GM12878 (cell line): ENCODE measurements around the gene CCL4L2. TPM values are rescaled to one million over a fixed set of nuclear protein-coding genes. Genes with fewer than 3 reads are reported as not detected.

ENCODE experiments used
- ATAC-seq: fragments of 200-7000 bp; cut with Tn5 transposase; 3 replicates; pipeline ENCODE4 v1.9.1; 2020; ENCODE audit warnings: mild to moderate bottlenecking, moderate library complexity
- BruUV-seq: library from RNA; stranded (reverse); fragments of 400-500 nt; replicated peaks from 2 replicates; lab custom pipeline; 2021; lab: Mats Ljungman, UMichigan
- CTCF ChIA-PET: fragments of 300-600 bp; sonication (Branson Sonifier 250); formaldehyde crosslinking; extraction: SDS; loops from one replicate; lab custom pipeline; 2021; ENCODE audit warnings: inconsistent platforms; lab: Yijun Ruan, JAX
- POLR2A ChIA-PET: fragments of 350-600 bp; formaldehyde crosslinking; extraction: SDS; loops from one replicate; lab custom pipeline; 2021; ENCODE audit warnings: inconsistent platforms; lab: Charles Lee
- RAD21 ChIA-PET: fragments of 300-600 bp; sonication (Branson Sonifier 250); formaldehyde crosslinking; loops from one replicate; lab custom pipeline; 2023; ENCODE audit warnings: antibody characterized with exemption; ENCODE audit not compliant: unreplicated experiment; lab: Charles Lee
- SMC1A ChIA-PET: fragments of 300-600 bp; sonication (Branson Sonifier 250); formaldehyde crosslinking; loops from one replicate; lab custom pipeline; 2023; ENCODE audit not compliant: unreplicated experiment, uncharacterized antibody; lab: Charles Lee
- DNase-seq: peaks from one replicate; pipeline ENCODE4 v3.0.0-alpha.2; 2011; ENCODE audit warnings: low read depth, low spot score
- FAIRE-seq: peaks from 3 replicates; lab custom pipeline; 2011; peaks lifted over from hg19 to GRCh38; lab: Jason Lieb, UNC
- H2AFZ ChIP-seq: 2 replicates; pipeline ENCODE4 v1.6.0; 2011; ENCODE audit warnings: low read depth, low read length, control low read depth; ENCODE audit not compliant: control insufficient read depth
- H3K27ac ChIP-seq: 2 replicates; pipeline ENCODE4 v1.5.1; 2011; ENCODE audit warnings: control low read depth; ENCODE audit not compliant: control insufficient read depth, insufficient read depth
- H3K27me3 ChIP-seq, 2 experiments: replicated peaks in 1 of 2; 2 replicates each; pipeline versions ENCODE4 v1.6.0 to v1.6.1; 2011; ENCODE audit warnings: low read length in 1 of 2; ENCODE audit not compliant: control insufficient read depth in 2 of 2, insufficient read depth in 2 of 2
- H3K36me3 ChIP-seq, 2 experiments: 2 replicates each; pipeline ENCODE4 v1.5.1; 2011; ENCODE audit warnings: low read length in 1 of 2; ENCODE audit not compliant: control insufficient read depth in 2 of 2, insufficient read depth in 2 of 2
- H3K4me1 ChIP-seq: 2 replicates; pipeline ENCODE4 v1.6.1; 2011; ENCODE audit warnings: mild to moderate bottlenecking, low read length, moderate library complexity, mixed read lengths; ENCODE audit not compliant: control insufficient read depth, insufficient read depth
- H3K4me2 ChIP-seq: 2 replicates; pipeline ENCODE4 v1.6.0; 2011; ENCODE audit warnings: control low read depth; ENCODE audit not compliant: control insufficient read depth, insufficient read depth
- H3K4me3 ChIP-seq: fragments of 200-600 bp; sonication (generic); 2 replicates; pipeline ENCODE4 v1.5.1; 2016
- H3K79me2 ChIP-seq: 2 replicates; pipeline ENCODE4 v1.6.0; 2011; ENCODE audit warnings: low read length; ENCODE audit not compliant: control insufficient read depth, insufficient read depth
- H3K9ac ChIP-seq: 2 replicates; pipeline ENCODE4 v1.8.0; 2011; ENCODE audit warnings: low read length, control low read depth, mixed read lengths; ENCODE audit not compliant: control insufficient read depth, insufficient read depth
- H3K9me3 ChIP-seq: replicated peaks from 3 replicates; pipeline ENCODE4 v1.5.1; 2011; ENCODE audit warnings: mild to moderate bottlenecking, low read length; ENCODE audit not compliant: control insufficient read depth, insufficient read depth
- H4K20me1 ChIP-seq: 2 replicates; pipeline ENCODE4 v1.6.0; 2011; ENCODE audit not compliant: control insufficient read depth, insufficient read depth
- KAT2A ChIP-seq: conservative IDR thresholded peaks from 2 replicates; pipeline ENCODE4 v1.6.1; 2011; ENCODE audit warnings: low read depth, low read length; ENCODE audit not compliant: control insufficient read depth
- NR2F1 ChIP-seq: fragments of 450-650 bp; conservative IDR thresholded peaks from 2 replicates; pipeline ENCODE4 v1.6.1; 2017; ENCODE audit warnings: mild to moderate bottlenecking
- PML ChIP-seq: IDR thresholded peaks from 2 replicates; pipeline ENCODE4 v1.6.1; 2012; ENCODE audit warnings: low read length, inconsistent platforms
- WGBS: methylation state at CpG from one replicate; pipeline ENCODE4 v1.1.6; 2016; ENCODE audit warnings: low lambda C conversion rate; ENCODE audit not compliant: insufficient replicate concordance, insufficient coverage; ENCODE audit errors: missing lambda C conversion rate; 5-methylcytosine and 5-hydroxymethylcytosine counted together
- in situ Hi-C: fragments of 300-500 bp; cut with MboI; formaldehyde crosslinking; loops from 9 replicates; pipeline ENCODE4 v1.14.3; 2018; ENCODE audit warnings: mixed read lengths
- intact Hi-C: fragments of 100-400 bp; cut with micrococcal nuclease; formaldehyde crosslinking; loops from one replicate; pipeline ENCODE4 v1.14.2; 2022; ENCODE audit not compliant: unreplicated experiment
- polyA plus RNA-seq, 11 experiments: library from polyadenylated mRNA; depleted of rRNA in 4 of 11; unstranded in 6 of 11; stranded (reverse) in 5 of 11; fragments of >200 nt; fragmentation: Nextera tagmentation in 4 of 11; fragmentation: Illumina TruSeq in 1 of 11; extraction: Ambion mirVana in 4 of 11; extraction: Trizol in 1 of 11; gene quantifications; 1 replicate in 1 of 11; 2 replicates in 10 of 11; pipeline versions ENCODE4 v1.2.1 to v1.2.3, GENCODE V29; 2011 to 2016; ENCODE audit warnings: inconsistent platforms in 2 of 11, missing spikeins in 2 of 11, low read depth in 1 of 11
- total RNA-seq, 4 experiments: library from RNA; depleted of rRNA in 3 of 4; stranded (reverse); fragments of >200 nt in 3 of 4; fragmentation: Illumina TruSeq in 1 of 4; extraction: Trizol in 1 of 4; gene quantifications; 2 replicates each; pipeline versions ENCODE4 v1.2.1 to v1.2.3, GENCODE V29; 2013 to 2021
- TF ChIP-seq, protein P1 (sequence below): fragments of 450-650 bp; IDR thresholded peaks from 2 replicates; pipeline ENCODE4 v1.6.1; 2016; ENCODE audit warnings: mild to moderate bottlenecking
- TF ChIP-seq, protein P2 (sequence below): fragments of 450-650 bp; conservative IDR thresholded peaks from 2 replicates; pipeline ENCODE4 v1.6.1; 2017; ENCODE audit warnings: mild to moderate bottlenecking, moderate library complexity
- TF ChIP-seq, protein P3 (sequence below): fragments of 450-650 bp; IDR thresholded peaks from 2 replicates; pipeline ENCODE4 v1.6.1; 2016; ENCODE audit warnings: mild to moderate bottlenecking
- TF ChIP-seq, protein P4 (sequence below): fragments of 150-350 bp; IDR thresholded peaks from 2 replicates; pipeline ENCODE4 v1.6.1; 2016; ENCODE audit warnings: low read depth, low read length
- TF ChIP-seq, protein P5 (sequence below): fragments of 450-650 bp; formaldehyde crosslinking; IDR thresholded peaks from 2 replicates; pipeline ENCODE4 v1.5.0; 2022; ENCODE audit warnings: mild to moderate bottlenecking, missing genetic modification characterization

The CCL4L2 gene
- total and polyA plus RNA-seq, 10 of the 15 experiments (the other 5 are each of a cell fraction or from before 2014, with no cell fraction given), result 2.3 to 275 (median 14.5) TPM

DNA sequence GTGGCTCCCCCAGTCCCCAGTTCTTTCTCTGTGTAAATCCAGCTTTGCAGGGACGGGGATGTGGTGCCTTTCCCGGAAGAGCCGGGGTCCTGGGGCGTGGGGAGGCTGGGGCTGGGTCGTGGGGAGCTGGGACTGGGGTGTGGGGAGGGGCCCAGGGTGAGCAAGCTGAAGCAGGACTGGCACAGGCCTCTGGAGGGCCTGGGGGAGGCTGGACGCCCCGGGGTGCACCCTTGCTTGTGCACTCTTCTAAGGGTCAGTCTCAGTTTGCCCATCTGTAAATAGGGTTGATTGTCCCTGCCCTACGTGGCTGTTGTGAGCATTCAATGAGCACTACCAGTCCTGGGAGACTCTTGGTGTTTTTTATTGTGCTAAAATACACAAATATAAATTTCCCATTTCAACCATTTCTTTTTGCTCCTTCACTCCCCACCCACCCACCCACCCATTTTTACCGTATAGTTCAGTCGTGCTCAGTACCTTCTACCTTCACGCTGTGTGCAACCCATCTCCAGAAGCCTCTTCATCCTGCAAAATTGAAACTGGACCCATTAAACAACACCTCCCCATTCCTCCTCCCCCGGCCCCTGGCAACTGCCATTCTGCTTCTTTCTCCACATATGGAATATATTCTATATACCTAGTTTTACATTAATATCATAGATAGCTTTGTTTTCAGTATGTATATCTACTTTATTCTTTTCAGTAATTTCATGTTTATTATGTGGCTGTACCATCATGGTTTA lies 26.7 kb upstream of the CCL4L2 start (continued):
- TF ChIP-seq, protein P1, sequence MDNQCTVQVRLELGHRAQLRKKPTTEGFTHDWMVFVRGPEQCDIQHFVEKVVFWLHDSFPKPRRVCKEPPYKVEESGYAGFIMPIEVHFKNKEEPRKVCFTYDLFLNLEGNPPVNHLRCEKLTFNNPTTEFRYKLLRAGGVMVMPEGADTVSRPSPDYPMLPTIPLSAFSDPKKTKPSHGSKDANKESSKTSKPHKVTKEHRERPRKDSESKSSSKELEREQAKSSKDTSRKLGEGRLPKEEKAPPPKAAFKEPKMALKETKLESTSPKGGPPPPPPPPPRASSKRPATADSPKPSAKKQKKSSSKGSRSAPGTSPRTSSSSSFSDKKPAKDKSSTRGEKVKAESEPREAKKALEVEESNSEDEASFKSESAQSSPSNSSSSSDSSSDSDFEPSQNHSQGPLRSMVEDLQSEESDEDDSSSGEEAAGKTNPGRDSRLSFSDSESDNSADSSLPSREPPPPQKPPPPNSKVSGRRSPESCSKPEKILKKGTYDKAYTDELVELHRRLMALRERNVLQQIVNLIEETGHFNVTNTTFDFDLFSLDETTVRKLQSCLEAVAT, result no peak
- TF ChIP-seq NR2F1, result no peak

- 50% methylated on average over 2 of the region's 2 CpGs for WGBS
- no peaks in the 10 kb centered on the region for H3K79me2 ChIP-seq
- CTCF ChIA-PET, result no interaction called here
- H3K9ac ChIP-seq, result no peak overlapping the region
- POLR2A ChIA-PET, result no interaction called here
- ATAC-seq (no peak), DNase-seq (no peak), FAIRE-seq (no peak)
- intact Hi-C loops, result no loop called here
- H3K4me3 ChIP-seq, result no peak overlapping the region
- H4K20me1 ChIP-seq, result no peaks in the 10 kb centered on the region
- no peaks in the 10 kb centered on the region for H3K27me3 ChIP-seq
- RAD21 ChIA-PET, result no interaction called here
- peaks cover 6% of the 10 kb centered on the region; the same call in 1 of the 2 replicates for H3K4me1 ChIP-seq
- H3K27ac ChIP-seq, result no peak overlapping the region
- no TSS peak for BruUV-seq
- in situ Hi-C loops, result no loop called here
- no peaks in the 10 kb centered on the region for H3K9me3 ChIP-seq
- no peak overlapping the region for H2AFZ ChIP-seq
- SMC1A ChIA-PET, result no interaction called here
- H3K36me3 ChIP-seq, result no peaks in the 10 kb centered on the region
- H3K4me2 ChIP-seq, result no peak overlapping the region
- TF ChIP-seq, protein P2, sequence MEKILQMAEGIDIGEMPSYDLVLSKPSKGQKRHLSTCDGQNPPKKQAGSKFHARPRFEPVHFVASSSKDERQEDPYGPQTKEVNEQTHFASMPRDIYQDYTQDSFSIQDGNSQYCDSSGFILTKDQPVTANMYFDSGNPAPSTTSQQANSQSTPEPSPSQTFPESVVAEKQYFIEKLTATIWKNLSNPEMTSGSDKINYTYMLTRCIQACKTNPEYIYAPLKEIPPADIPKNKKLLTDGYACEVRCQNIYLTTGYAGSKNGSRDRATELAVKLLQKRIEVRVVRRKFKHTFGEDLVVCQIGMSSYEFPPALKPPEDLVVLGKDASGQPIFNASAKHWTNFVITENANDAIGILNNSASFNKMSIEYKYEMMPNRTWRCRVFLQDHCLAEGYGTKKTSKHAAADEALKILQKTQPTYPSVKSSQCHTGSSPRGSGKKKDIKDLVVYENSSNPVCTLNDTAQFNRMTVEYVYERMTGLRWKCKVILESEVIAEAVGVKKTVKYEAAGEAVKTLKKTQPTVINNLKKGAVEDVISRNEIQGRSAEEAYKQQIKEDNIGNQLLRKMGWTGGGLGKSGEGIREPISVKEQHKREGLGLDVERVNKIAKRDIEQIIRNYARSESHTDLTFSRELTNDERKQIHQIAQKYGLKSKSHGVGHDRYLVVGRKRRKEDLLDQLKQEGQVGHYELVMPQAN, result no peak
- TF ChIP-seq, protein P3, sequence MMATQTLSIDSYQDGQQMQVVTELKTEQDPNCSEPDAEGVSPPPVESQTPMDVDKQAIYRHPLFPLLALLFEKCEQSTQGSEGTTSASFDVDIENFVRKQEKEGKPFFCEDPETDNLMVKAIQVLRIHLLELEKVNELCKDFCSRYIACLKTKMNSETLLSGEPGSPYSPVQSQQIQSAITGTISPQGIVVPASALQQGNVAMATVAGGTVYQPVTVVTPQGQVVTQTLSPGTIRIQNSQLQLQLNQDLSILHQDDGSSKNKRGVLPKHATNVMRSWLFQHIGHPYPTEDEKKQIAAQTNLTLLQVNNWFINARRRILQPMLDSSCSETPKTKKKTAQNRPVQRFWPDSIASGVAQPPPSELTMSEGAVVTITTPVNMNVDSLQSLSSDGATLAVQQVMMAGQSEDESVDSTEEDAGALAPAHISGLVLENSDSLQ, result no peak
- TF ChIP-seq, protein P4, sequence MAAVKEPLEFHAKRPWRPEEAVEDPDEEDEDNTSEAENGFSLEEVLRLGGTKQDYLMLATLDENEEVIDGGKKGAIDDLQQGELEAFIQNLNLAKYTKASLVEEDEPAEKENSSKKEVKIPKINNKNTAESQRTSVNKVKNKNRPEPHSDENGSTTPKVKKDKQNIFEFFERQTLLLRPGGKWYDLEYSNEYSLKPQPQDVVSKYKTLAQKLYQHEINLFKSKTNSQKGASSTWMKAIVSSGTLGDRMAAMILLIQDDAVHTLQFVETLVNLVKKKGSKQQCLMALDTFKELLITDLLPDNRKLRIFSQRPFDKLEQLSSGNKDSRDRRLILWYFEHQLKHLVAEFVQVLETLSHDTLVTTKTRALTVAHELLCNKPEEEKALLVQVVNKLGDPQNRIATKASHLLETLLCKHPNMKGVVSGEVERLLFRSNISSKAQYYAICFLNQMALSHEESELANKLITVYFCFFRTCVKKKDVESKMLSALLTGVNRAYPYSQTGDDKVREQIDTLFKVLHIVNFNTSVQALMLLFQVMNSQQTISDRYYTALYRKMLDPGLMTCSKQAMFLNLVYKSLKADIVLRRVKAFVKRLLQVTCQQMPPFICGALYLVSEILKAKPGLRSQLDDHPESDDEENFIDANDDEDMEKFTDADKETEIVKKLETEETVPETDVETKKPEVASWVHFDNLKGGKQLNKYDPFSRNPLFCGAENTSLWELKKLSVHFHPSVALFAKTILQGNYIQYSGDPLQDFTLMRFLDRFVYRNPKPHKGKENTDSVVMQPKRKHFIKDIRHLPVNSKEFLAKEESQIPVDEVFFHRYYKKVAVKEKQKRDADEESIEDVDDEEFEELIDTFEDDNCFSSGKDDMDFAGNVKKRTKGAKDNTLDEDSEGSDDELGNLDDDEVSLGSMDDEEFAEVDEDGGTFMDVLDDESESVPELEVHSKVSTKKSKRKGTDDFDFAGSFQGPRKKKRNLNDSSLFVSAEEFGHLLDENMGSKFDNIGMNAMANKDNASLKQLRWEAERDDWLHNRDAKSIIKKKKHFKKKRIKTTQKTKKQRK, result no peak
- TF ChIP-seq KAT2A (no peak), PML (no peak)
- TF ChIP-seq, protein P5, sequence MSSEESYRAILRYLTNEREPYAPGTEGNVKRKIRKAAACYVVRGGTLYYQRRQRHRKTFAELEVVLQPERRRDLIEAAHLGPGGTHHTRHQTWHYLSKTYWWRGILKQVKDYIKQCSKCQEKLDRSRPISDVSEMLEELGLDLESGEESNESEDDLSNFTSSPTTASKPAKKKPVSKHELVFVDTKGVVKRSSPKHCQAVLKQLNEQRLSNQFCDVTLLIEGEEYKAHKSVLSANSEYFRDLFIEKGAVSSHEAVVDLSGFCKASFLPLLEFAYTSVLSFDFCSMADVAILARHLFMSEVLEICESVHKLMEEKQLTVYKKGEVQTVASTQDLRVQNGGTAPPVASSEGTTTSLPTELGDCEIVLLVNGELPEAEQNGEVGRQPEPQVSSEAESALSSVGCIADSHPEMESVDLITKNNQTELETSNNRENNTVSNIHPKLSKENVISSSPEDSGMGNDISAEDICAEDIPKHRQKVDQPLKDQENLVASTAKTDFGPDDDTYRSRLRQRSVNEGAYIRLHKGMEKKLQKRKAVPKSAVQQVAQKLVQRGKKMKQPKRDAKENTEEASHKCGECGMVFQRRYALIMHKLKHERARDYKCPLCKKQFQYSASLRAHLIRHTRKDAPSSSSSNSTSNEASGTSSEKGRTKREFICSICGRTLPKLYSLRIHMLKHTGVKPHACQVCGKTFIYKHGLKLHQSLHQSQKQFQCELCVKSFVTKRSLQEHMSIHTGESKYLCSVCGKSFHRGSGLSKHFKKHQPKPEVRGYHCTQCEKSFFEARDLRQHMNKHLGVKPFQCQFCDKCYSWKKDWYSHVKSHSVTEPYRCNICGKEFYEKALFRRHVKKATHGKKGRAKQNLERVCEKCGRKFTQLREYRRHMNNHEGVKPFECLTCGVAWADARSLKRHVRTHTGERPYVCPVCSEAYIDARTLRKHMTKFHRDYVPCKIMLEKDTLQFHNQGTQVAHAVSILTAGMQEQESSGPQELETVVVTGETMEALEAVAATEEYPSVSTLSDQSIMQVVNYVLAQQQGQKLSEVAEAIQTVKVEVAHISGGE (CRISPR knock-in tag), result no peak
Observed at GRCh38 chr17:36185416-36185815, 25.4 kb upstream of the CCL4L2 start.
